Gastroesophageal sphincter (tissue), 4 donors: Measurements from ENCODE around the gene ALK. TPM values are rescaled to one million over a fixed set of nuclear protein-coding genes. Genes with fewer than 3 reads are reported as not detected.

Experiments used
- ATAC-seq: fragments of 150-250 bp; one replicate; pipeline ENCODE4 v1.9.1; 2016; ENCODE audit warnings: mild to moderate bottlenecking, moderate library complexity
- H3K27ac ChIP-seq, 4 donors: fragments of 200-600 bp; sonication (generic) in 3 of 4; 1 replicate in 3 of 4; 2 replicates in 1 of 4; pipeline ENCODE4 v1.5.1; 2016 to 2019
- H3K27me3 ChIP-seq: fragments of 200-600 bp; sonication (generic); one replicate; pipeline ENCODE4 v1.5.1; 2019
- H3K36me3 ChIP-seq, 2 donors: fragments of 200-600 bp; sonication (generic); one replicate each; pipeline ENCODE4 v1.5.1; 2019; ENCODE audit warnings: control low read depth in 1 of 2
- H3K4me1 ChIP-seq, 3 donors: fragments of 200-600 bp; sonication (generic); 1 replicate in 2 of 3; 2 replicates in 1 of 3; pipeline ENCODE4 v1.5.1; 2016 to 2019; ENCODE audit warnings: control low read depth in 2 of 3
- H3K4me3 ChIP-seq, 2 donors: fragments of 200-600 bp; sonication (generic); one replicate each; pipeline ENCODE4 v1.5.1; 2019; ENCODE audit warnings: mild to moderate bottlenecking in 1 of 2, moderate library complexity in 1 of 2
- H3K9me3 ChIP-seq, 3 donors: fragments of 200-600 bp; sonication (generic); one replicate each; pipeline ENCODE4 v1.5.1; 2017 to 2019; ENCODE audit warnings: control low read depth in 2 of 3
- EP300 ChIP-seq: sonication (generic); formaldehyde crosslinking; IDR thresholded peaks from one replicate; pipeline ENCODE4 v1.6.1; 2017; ENCODE audit warnings: antibody characterized with exemption, mild to moderate bottlenecking
- POLR2A ChIP-seq, 2 donors: fragments of 450-650 bp; IDR thresholded peaks; one replicate each; pipeline ENCODE4 v1.6.1; 2017; ENCODE audit warnings: antibody characterized with exemption in 2 of 2, mild to moderate bottlenecking in 2 of 2, moderate library complexity in 1 of 2
- POLR2AphosphoS5 ChIP-seq: sonication (generic); formaldehyde crosslinking; IDR thresholded peaks from one replicate; pipeline ENCODE4 v1.6.1; 2017; ENCODE audit warnings: antibody characterized with exemption
- WGBS, 2 donors: methylation state at CpG; one replicate each; pipeline ENCODE4 v1.1.5; 2018; ENCODE audit warnings: low coverage in 1 of 2; 5-methylcytosine and 5-hydroxymethylcytosine counted together
- total RNA-seq, 4 donors: library from RNA; depleted of rRNA; stranded (reverse); fragments of >200 nt; gene quantifications; one replicate each; pipeline ENCODE4 v1.1.0, GENCODE V29; 2016
- TF ChIP-seq, protein P1 (sequence below), 4 experiments: fragments of 200-600 bp in 2 of 4; fragments of 450-650 bp in 2 of 4; sonication (generic) in 1 of 4; IDR thresholded peaks; one replicate each; pipeline ENCODE4 v1.5.1; 2017 to 2019; ENCODE audit warnings: antibody characterized with exemption in 4 of 4, mild to moderate bottlenecking in 2 of 4, moderate library complexity in 2 of 4

The ALK gene
- total RNA-seq, 4 donors from 2014 or later = 0.94 to 1.6 (median 1.1) TPM

- H3K4me3 ChIP-seq = no peak overlapping the region
- no peaks in the 10 kb centered on the region for H3K36me3 ChIP-seq
- H3K27ac ChIP-seq = no peak overlapping the region
- WGBS, 2 donors = 71 to 100% methylated on average over 1 to 2 of the region's 2 CpGs
- ATAC-seq = no peak
- TF ChIP-seq POLR2A (IDR thresholded peaks at IDR 0.05) = no peak
- TF ChIP-seq, protein P1, sequence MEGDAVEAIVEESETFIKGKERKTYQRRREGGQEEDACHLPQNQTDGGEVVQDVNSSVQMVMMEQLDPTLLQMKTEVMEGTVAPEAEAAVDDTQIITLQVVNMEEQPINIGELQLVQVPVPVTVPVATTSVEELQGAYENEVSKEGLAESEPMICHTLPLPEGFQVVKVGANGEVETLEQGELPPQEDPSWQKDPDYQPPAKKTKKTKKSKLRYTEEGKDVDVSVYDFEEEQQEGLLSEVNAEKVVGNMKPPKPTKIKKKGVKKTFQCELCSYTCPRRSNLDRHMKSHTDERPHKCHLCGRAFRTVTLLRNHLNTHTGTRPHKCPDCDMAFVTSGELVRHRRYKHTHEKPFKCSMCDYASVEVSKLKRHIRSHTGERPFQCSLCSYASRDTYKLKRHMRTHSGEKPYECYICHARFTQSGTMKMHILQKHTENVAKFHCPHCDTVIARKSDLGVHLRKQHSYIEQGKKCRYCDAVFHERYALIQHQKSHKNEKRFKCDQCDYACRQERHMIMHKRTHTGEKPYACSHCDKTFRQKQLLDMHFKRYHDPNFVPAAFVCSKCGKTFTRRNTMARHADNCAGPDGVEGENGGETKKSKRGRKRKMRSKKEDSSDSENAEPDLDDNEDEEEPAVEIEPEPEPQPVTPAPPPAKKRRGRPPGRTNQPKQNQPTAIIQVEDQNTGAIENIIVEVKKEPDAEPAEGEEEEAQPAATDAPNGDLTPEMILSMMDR (IDR thresholded peaks at IDR 0.05) = no peak
- no peak for TF ChIP-seq EP300
- no peak for TF ChIP-seq POLR2AphosphoS5
- H3K9me3 ChIP-seq = no peaks in the 10 kb centered on the region
- no peaks in the 10 kb centered on the region for H3K4me1 ChIP-seq
- no peaks in the 10 kb centered on the region for H3K27me3 ChIP-seq
Observed at GRCh38 chr2:29544917-29545316, 376.5 kb downstream of the ALK start.

- no peak overlapping the region for H3K4me3 ChIP-seq
- 67 to 92% methylated on average over 2 to 3 of the region's 3 CpGs for WGBS, 2 donors
- H3K27me3 ChIP-seq = no peaks in the 10 kb centered on the region
- ATAC-seq = no peak
- no peaks in the 10 kb centered on the region for H3K36me3 ChIP-seq
- no peaks in the 10 kb centered on the region for H3K9me3 ChIP-seq
- no peak overlapping the region for H3K27ac ChIP-seq
- no peaks in the 10 kb centered on the region for H3K4me1 ChIP-seq
- TF ChIP-seq EP300 = no peak
- no peak for TF ChIP-seq POLR2A (IDR thresholded peaks at IDR 0.05)
- no peak for TF ChIP-seq POLR2AphosphoS5
- TF ChIP-seq, protein P1 (IDR thresholded peaks at IDR 0.05) = no peak
Observed at GRCh38 chr2:29544031-29544430, 377.4 kb downstream of the ALK start.

GRCh38 chr2:29535188-29535587, 386.2 kb downstream of the ALK start:
- no peak for ATAC-seq

DNA sequence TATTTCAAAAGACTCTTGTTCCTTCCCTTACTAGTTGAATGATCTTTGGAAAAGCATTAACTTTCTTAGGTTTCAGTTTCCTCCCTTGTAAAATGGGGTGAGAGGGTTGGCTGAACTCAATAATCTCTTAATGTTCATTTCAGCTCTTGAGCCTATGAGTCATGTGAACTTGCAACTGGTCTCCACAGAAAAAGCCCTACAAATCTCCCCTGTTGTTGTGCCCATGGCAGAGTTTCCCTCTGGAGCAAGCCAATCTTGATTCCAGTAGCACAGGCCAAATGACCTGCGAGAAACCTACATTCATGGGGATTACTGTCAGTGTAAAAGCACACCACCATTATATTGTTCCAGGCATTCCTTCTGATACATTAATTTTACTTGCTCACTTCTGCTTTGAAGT, 388.9 kb downstream of the ALK start:
- no peak overlapping the region for H3K27ac ChIP-seq
- peaks cover 0 to 4% (median 0%) of the 10 kb centered on the region in 3 donors for H3K9me3 ChIP-seq
- H3K36me3 ChIP-seq = no peaks in the 10 kb centered on the region
- H3K4me3 ChIP-seq = no peak overlapping the region
- peaks cover 0 to 6% (median 0%) of the 10 kb centered on the region in 3 donors for H3K4me1 ChIP-seq
- ATAC-seq = no peak
- TF ChIP-seq, protein P1 (IDR thresholded peaks at IDR 0.05) = no peak
- TF ChIP-seq POLR2AphosphoS5 (no peak), POLR2A (IDR thresholded peaks at IDR 0.05) (no peak), EP300 (no peak)
- 36% methylated on average over 1 of the region's 1 CpG; no CpG with 5 or more reads in 1 of the 2 donors for WGBS, 2 donors
- no peaks in the 10 kb centered on the region for H3K27me3 ChIP-seq

More at GRCh38 chr2:29535188-29535587, 386.2 kb downstream of the ALK start:
- H3K4me3 ChIP-seq = no peak overlapping the region
- no peaks in the 10 kb centered on the region for H3K36me3 ChIP-seq
- H3K27ac ChIP-seq = no peak overlapping the region
- 100% methylated on average over 1 of the region's 1 CpG; no CpG with 5 or more reads in 1 of the 2 donors for WGBS, 2 donors
- no peak for TF ChIP-seq EP300
- no peak for TF ChIP-seq POLR2A (IDR thresholded peaks at IDR 0.05)
- no peak for TF ChIP-seq POLR2AphosphoS5
- TF ChIP-seq, protein P1 (IDR thresholded peaks at IDR 0.05) = no peak
- no peaks in the 10 kb centered on the region for H3K27me3 ChIP-seq
- H3K4me1 ChIP-seq = no peaks in the 10 kb centered on the region
- H3K9me3 ChIP-seq = peaks cover 0 to 5% (median 0%) of the 10 kb centered on the region in 3 donors

DNA sequence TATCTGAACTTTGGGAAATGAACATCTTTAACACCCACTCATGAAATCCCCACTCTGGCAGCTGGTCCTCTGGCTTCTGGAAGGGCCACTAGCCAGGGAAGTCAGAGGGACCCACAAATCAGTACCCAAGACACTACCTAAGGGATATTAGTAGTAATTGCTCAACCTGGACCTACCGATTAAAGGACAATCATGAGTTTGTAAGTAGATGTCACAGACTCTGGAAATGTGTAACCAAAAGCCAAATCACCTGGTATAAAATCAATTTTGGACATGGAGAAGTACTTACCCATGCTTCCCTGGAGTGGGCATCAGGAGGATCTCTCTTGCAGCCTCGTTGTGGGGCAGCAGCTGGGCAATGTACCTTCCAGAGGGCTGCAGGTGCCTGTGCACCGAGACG, 389.8 kb downstream of the ALK start:
- 93 to 100% methylated on average over 1 to 3 of the region's 4 CpGs for WGBS, 2 donors
- peaks cover 0 to 6% (median 0%) of the 10 kb centered on the region in 3 donors for H3K4me1 ChIP-seq

More for the DNA sequence above, 389.8 kb downstream of the ALK start:
- TF ChIP-seq POLR2AphosphoS5 = no peak
- no peak for TF ChIP-seq EP300
- TF ChIP-seq POLR2A (IDR thresholded peaks at IDR 0.05) = no peak
- TF ChIP-seq, protein P1 (IDR thresholded peaks at IDR 0.05) = no peak
- no peaks in the 10 kb centered on the region for H3K36me3 ChIP-seq
- H3K27me3 ChIP-seq = no peaks in the 10 kb centered on the region
- ATAC-seq = no peak
- H3K9me3 ChIP-seq = no peaks in the 10 kb centered on the region
- no peak overlapping the region for H3K4me3 ChIP-seq
- no peak overlapping the region for H3K27ac ChIP-seq
